ENCODE measurements around the gene STARD4.

STARD4 gene

GRCh38 chr5:111478266-111478665 lies 34.1 kb downstream of the STARD4 start:
- no peak for DNase-seq (ENCODE audit: low read depth)
- TF ChIP-seq, protein P1, sequence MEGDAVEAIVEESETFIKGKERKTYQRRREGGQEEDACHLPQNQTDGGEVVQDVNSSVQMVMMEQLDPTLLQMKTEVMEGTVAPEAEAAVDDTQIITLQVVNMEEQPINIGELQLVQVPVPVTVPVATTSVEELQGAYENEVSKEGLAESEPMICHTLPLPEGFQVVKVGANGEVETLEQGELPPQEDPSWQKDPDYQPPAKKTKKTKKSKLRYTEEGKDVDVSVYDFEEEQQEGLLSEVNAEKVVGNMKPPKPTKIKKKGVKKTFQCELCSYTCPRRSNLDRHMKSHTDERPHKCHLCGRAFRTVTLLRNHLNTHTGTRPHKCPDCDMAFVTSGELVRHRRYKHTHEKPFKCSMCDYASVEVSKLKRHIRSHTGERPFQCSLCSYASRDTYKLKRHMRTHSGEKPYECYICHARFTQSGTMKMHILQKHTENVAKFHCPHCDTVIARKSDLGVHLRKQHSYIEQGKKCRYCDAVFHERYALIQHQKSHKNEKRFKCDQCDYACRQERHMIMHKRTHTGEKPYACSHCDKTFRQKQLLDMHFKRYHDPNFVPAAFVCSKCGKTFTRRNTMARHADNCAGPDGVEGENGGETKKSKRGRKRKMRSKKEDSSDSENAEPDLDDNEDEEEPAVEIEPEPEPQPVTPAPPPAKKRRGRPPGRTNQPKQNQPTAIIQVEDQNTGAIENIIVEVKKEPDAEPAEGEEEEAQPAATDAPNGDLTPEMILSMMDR (IDR thresholded peaks at IDR 0.05; ENCODE audit: low read depth, low read length, missing control alignments), result no peak
- no peak overlapping the region for H3K4me3 ChIP-seq (ENCODE audit: low read depth, low read length)

GRCh38 chr5:111472579-111472978 lies 39.8 kb downstream of the STARD4 start:
- no peak for DNase-seq (ENCODE audit: low read depth)
- TF ChIP-seq, protein P1 (IDR thresholded peaks at IDR 0.05; ENCODE audit: low read depth, low read length, missing control alignments), result no peak
- H3K4me3 ChIP-seq (ENCODE audit: low read depth, low read length), result no peak overlapping the region

DNA sequence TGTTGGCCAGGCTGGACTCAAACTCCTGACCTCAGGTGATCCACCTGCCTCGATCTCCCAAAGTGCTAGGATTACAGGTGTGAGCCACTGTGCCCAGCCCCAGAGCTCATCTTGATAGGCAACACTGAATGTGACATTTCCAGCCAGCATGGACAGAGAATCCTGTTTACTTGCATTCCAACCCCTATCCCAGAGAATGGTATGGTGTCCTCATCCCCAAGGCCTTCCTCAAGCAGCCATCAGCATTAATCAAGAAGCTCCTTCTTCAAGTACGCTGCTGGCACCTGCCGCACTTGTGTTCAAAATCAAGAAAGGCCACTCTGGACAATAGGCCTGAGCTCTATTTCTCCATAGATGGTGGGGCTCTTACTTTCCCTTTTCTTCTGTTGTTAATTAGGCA lies 40.2 kb downstream of the STARD4 start:
- TF ChIP-seq, protein P1 (IDR thresholded peaks at IDR 0.05; ENCODE audit: low read depth, low read length, missing control alignments), result no peak
- DNase-seq (ENCODE audit: low read depth), result no peak
- H3K4me3 ChIP-seq (ENCODE audit: low read depth, low read length), result no peak overlapping the region

DNA sequence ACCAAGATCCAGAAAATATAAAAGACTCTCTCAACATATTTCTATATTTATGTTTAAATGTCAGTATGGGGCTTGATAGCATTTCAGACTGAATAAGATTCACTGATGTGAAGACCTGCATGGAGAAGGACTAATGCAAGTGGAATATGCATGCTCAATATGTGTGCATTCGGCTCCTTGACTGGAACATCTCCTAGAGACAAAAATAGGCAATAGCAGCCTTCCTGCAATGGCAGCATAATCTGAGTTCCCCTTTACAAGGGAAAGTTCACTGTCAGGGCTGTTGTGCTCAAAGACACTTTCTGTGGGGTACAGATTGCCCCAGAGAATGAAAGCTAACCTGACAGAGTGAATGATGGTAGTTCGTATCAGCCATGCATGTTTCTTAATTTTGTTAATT lies 42.4 kb downstream of the STARD4 start:
- H3K4me3 ChIP-seq (ENCODE audit: low read depth, low read length), result no peak overlapping the region
- TF ChIP-seq, protein P1 (IDR thresholded peaks at IDR 0.05; ENCODE audit: low read depth, low read length, missing control alignments), result no peak
- DNase-seq (ENCODE audit: low read depth), result no peak

GRCh38 chr5:111469293-111469896 lies 42.9 kb downstream of the STARD4 start:
- no peak overlapping the region for H3K4me3 ChIP-seq (ENCODE audit: low read depth, low read length)
- DNase-seq (ENCODE audit: low read depth), result no peak
- TF ChIP-seq, protein P1 (IDR thresholded peaks at IDR 0.05; ENCODE audit: low read depth, low read length, missing control alignments), result no peak

- TF ChIP-seq, protein P1 (IDR thresholded peaks at IDR 0.05; ENCODE audit: low read depth, low read length, missing control alignments), result no peak
- no peak overlapping the region for H3K4me3 ChIP-seq (ENCODE audit: low read depth, low read length)
- no peak for DNase-seq (ENCODE audit: low read depth)
These were observed 49.0 kb downstream of the STARD4 start for GRCh38 chr5:111463311-111463710.

- DNase-seq (ENCODE audit: low read depth), result no peak
- H3K4me3 ChIP-seq (ENCODE audit: low read depth, low read length), result no peak overlapping the region
- TF ChIP-seq, protein P1 (IDR thresholded peaks at IDR 0.05; ENCODE audit: low read depth, low read length, missing control alignments), result no peak
These were observed 50.4 kb downstream of the STARD4 start for GRCh38 chr5:111461934-111462333.

All from GM12864 (cell line).